HG02885 (cell line): ENCODE measurements around the gene YWHAG.

Experiments
- ATAC-seq: cut with Tn5 transposase; IDR thresholded peaks from one replicate; pipeline ENCODE4 v1.9.1; 2021; ENCODE audit warnings: mild to moderate bottlenecking; ENCODE audit not compliant: unreplicated experiment, poor library complexity

The YWHAG gene

DNA sequence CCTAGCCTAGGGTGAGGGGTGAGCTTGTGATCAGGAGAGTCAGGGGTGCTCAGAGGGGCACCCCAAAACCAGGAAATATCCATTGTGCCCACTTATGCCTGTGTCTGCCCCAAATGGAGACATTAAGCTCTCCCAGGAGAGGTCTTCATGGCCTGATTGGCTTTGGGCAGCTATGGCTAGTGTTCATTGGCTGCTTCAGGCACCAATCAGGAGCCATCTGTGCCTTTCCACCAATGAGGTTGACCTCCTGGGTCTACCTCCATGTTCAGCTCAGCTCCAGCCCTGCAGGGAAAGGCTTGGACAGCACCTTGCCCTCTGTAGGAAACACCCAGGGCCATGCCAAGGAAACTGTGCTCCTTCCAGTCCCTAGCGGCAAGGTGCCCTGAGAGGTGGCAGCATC is 80.3 kb downstream of the YWHAG start:
- ATAC-seq = no peak
